Osteoblast (primary cell): ENCODE data around the gene RPS19BP1. TPM values are rescaled to one million over a fixed set of nuclear protein-coding genes. Genes with fewer than 3 reads are reported as not detected.
"Not testable (repeated sequence)": the region's sequence is repeated elsewhere in the genome, so short reads cannot be mapped to it uniquely, and the experiment has no call there.

Experiments
- DNase-seq: peaks from one replicate; pipeline ENCODE4 v3.0.0; 2011; ENCODE audit warnings: low spot score, mixed read lengths; ENCODE audit not compliant: insufficient read length; ENCODE audit errors: missing footprints
- H2AFZ ChIP-seq: 2 replicates; pipeline ENCODE4 v1.6.0; 2011; ENCODE audit warnings: mild to moderate bottlenecking, low read length
- H3K27ac ChIP-seq: 2 replicates; pipeline ENCODE4 v1.5.1; 2011; ENCODE audit warnings: mild to moderate bottlenecking, low read depth, low read length, moderate library complexity
- H3K27me3 ChIP-seq: 2 replicates; pipeline ENCODE4 v1.6.0; 2012; ENCODE audit warnings: mild to moderate bottlenecking, control low read depth, inconsistent platforms, low read length, moderate library complexity; ENCODE audit not compliant: insufficient read depth
- H3K36me3 ChIP-seq: 2 replicates; pipeline ENCODE4 v1.5.1; 2011; ENCODE audit warnings: mild to moderate bottlenecking, low read length, control low read depth, moderate library complexity; ENCODE audit not compliant: insufficient read depth
- H3K4me1 ChIP-seq: 2 replicates; pipeline ENCODE4 v1.5.1; 2011; ENCODE audit warnings: mild to moderate bottlenecking, low read length, control low read depth, moderate library complexity; ENCODE audit not compliant: insufficient read depth
- H3K4me2 ChIP-seq: 2 replicates; pipeline ENCODE4 v1.6.0; 2011; ENCODE audit warnings: mild to moderate bottlenecking, low read length; ENCODE audit not compliant: insufficient read depth
- H3K4me3 ChIP-seq: fragments of 200-600 bp; sonication (generic); 3 replicates; pipeline ENCODE4 v1.5.1; 2012; ENCODE audit warnings: mild to moderate bottlenecking, low read length, inconsistent platforms; ENCODE audit not compliant: insufficient read depth
- H3K79me2 ChIP-seq: 2 replicates; pipeline ENCODE4 v1.6.0; 2012; ENCODE audit warnings: mild to moderate bottlenecking, low read length, control low read depth, inconsistent platforms; ENCODE audit not compliant: insufficient read depth
- H3K9me3 ChIP-seq: 2 replicates; pipeline ENCODE4 v1.5.1; 2011; ENCODE audit warnings: low read depth, low read length, control low read depth
- H4K20me1 ChIP-seq: 2 replicates; pipeline ENCODE4 v1.6.0; 2012; ENCODE audit warnings: mild to moderate bottlenecking, low read length, control low read depth; ENCODE audit not compliant: insufficient read depth
- total RNA-seq: library from RNA; depleted of rRNA; stranded (reverse); fragments of >200 nt; gene quantifications from 2 replicates; pipeline ENCODE4 v1.2.3, GENCODE V29; 2012
- TF ChIP-seq, protein P1 (sequence below): IDR thresholded peaks from 2 replicates; pipeline ENCODE4 v1.5.1; 2011; ENCODE audit warnings: mild to moderate bottlenecking, low read depth, low read length, moderate library complexity; ENCODE audit errors: extremely low read depth

RPS19BP1 gene
- total RNA-seq, 1 donor = 34.7 TPM

DNA sequence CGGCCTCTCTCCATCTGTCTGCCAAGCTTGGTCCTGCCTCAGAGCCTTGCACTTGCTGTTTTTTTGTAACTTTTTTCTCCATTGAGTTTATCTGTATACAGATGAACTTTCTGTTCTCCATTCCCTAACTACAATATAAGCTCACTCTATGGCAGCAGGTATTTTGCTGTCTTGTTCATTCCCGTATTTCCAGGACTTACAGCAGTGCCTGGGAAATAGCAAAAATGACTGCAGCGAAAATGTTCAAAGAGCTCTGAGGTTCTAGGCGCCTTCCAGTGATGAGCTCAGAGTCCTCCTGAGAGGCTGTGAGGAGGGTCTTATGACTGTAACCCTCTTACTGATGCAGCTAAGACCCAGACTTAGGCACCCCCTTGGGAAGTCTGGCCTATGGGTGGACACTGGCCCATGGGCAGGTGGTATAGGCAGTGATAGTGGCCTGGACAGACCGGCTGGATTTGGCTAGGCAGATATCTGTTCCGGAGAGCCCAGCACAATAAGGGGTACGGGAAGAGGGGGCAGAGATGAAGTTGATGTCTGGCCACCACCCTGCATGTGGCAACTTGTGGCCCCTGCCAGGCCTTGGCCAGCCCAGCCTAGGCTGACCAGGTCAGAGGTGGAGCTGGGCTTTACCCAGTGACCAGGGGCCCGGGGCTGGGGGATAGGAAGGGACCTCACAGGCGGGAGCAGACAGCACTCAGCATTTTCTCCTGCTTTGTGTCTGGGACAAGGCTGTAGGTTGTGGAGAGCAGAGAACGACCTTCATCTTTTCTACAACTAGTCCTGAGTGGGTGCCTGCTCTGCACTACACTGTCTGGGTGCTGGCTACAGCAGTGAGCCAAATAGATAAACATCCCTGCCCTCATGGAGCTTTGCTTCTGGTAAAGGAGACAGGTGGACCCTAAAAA lies 7.5 kb downstream of the RPS19BP1 start:
- TF ChIP-seq, protein P1, sequence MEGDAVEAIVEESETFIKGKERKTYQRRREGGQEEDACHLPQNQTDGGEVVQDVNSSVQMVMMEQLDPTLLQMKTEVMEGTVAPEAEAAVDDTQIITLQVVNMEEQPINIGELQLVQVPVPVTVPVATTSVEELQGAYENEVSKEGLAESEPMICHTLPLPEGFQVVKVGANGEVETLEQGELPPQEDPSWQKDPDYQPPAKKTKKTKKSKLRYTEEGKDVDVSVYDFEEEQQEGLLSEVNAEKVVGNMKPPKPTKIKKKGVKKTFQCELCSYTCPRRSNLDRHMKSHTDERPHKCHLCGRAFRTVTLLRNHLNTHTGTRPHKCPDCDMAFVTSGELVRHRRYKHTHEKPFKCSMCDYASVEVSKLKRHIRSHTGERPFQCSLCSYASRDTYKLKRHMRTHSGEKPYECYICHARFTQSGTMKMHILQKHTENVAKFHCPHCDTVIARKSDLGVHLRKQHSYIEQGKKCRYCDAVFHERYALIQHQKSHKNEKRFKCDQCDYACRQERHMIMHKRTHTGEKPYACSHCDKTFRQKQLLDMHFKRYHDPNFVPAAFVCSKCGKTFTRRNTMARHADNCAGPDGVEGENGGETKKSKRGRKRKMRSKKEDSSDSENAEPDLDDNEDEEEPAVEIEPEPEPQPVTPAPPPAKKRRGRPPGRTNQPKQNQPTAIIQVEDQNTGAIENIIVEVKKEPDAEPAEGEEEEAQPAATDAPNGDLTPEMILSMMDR = no peak
- peaks cover 20% of the 10 kb centered on the region for H3K4me1 ChIP-seq
- peak; percentile 82 for DNase-seq
- no peak overlapping the region for H3K4me2 ChIP-seq
- H2AFZ ChIP-seq = no peak overlapping the region
- H3K27me3 ChIP-seq = no peaks in the 10 kb centered on the region
- no peaks in the 10 kb centered on the region for H3K9me3 ChIP-seq
- no peak overlapping the region for H3K27ac ChIP-seq
- H4K20me1 ChIP-seq = peaks cover 75% of the 10 kb centered on the region
- H3K36me3 ChIP-seq = peaks cover 61% of the 10 kb centered on the region
- H3K4me3 ChIP-seq = no peak overlapping the region
- H3K79me2 ChIP-seq = peaks cover 57% of the 10 kb centered on the region

DNA sequence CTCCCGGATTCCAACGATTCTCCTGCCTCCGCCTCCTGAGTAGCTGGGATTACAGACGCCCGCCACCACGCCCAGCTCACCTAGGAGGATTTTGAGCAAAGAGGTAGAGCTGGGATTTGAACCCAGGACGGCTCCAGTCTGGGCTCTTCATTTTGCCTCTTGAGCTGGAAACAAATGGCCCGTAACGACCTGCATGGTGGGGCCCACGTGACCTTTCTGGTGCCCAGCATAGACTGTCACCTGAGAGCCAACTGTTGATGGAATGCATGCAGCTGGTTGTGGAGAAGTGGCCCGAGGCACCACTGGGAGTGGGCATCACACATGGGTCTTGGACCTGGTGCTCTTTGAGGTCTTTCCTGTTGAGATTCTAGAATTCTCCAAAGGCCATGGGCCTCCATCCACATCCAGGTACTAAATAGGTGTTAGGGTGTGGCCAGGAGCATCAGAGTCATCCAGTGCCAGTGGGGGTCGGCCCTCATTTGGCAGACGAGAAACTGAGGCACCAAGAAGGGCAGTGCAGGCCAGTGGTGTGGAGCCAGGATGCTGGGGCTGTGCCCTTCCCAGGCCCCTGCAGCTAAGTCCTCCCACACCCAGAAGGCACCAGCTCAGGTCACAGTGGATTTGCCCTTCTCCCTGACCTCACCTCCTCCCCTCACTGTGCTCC lies 8.3 kb downstream of the RPS19BP1 start:
- H3K36me3 ChIP-seq = peaks cover 54% of the 10 kb centered on the region
- H3K27me3 ChIP-seq = no peaks in the 10 kb centered on the region
- no peak overlapping the region for H3K27ac ChIP-seq
- no peak overlapping the region for H2AFZ ChIP-seq
- H3K4me1 ChIP-seq = peaks cover 20% of the 10 kb centered on the region
- peaks cover 49% of the 10 kb centered on the region for H3K79me2 ChIP-seq
- peak; percentile 30 for DNase-seq
- TF ChIP-seq, protein P1 = no peak
- no peak overlapping the region for H3K4me2 ChIP-seq
- no peak overlapping the region for H3K4me3 ChIP-seq
- no peaks in the 10 kb centered on the region for H3K9me3 ChIP-seq
- H4K20me1 ChIP-seq = peaks cover 67% of the 10 kb centered on the region

DNA sequence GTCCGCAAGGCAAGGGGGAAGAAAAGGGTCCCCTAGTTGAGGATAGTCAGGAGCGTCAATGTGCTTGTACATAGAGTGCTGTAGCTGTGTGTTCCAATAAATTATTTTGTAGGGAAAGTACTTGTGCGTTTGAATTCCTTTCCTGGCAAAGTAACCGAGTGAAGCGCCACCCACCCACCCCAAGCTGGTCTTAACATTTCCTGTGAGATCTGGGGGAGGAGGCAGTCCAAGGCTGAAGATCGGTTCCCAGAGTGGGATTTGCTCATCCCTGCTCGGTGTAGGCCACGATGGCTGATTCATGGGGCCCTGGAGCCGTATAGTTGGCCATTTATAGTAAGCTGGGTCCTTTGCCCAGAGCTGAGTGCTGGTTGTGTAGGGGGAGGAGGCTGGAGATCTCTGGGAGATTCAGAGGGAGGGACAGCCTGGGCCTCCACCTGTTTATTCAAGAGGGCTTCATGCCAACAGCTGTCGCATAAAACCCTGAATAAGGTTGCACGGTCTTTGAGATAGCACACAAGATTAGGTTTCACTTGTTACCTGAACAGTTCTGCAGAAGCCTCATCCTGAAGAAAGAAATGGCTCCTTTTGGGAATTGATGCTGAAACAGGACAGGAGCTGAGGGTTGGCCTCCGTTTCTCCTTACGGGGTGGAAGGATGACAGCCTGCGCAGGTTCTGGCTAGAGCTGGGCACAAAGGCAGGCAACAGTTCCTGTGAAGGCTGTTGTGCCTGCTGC lies 9.8 kb downstream of the RPS19BP1 start:
- Histone ChIP-seq H3K36me3 (peaks cover 41% of the 10 kb centered on the region), H3K9me3 (no peaks in the 10 kb centered on the region), H3K4me1 (peaks cover 32% of the 10 kb centered on the region), H3K27me3 (no peaks in the 10 kb centered on the region), H3K27ac (peak overlapping the region; percentile 66), H2AFZ (no peak overlapping the region), H3K4me3 (peak overlapping the region; percentile 97), H3K79me2 (peaks cover 45% of the 10 kb centered on the region), H4K20me1 (peaks cover 53% of the 10 kb centered on the region), H3K4me2 (peak overlapping the region; percentile 98)
- peak; percentile 92 for DNase-seq
- TF ChIP-seq, protein P1 = no peak

DNA sequence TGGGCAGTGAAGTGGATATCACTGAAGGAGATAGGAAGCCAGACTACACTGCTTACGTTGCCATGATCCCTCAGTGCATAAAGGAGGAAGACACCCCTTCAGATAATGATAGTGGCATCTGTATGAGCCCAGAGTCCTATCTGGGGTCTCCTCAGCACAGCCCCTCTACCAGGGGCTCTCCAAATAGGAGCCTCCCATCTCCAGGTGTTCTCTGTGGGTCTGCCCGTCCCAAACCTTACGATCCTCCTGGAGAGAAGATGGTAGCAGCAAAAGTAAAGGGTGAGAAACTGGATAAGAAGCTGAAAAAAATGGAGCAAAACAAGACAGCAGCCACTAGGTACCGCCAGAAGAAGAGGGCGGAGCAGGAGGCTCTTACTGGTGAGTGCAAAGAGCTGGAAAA lies 10.5 kb downstream of the RPS19BP1 start:
- H2AFZ ChIP-seq, DNase-seq, H3K27me3 ChIP-seq, H3K9me3 ChIP-seq: not testable (repeated sequence)
- Histone ChIP-seq H3K27ac (peak overlapping the region; percentile 98), H3K36me3 (peaks cover 35% of the 10 kb centered on the region), H3K4me1 (peaks cover 32% of the 10 kb centered on the region), H3K79me2 (peaks cover 46% of the 10 kb centered on the region), H3K4me3 (peak overlapping the region; percentile 97), H4K20me1 (peaks cover 47% of the 10 kb centered on the region), H3K4me2 (peak overlapping the region; percentile 98)

DNA sequence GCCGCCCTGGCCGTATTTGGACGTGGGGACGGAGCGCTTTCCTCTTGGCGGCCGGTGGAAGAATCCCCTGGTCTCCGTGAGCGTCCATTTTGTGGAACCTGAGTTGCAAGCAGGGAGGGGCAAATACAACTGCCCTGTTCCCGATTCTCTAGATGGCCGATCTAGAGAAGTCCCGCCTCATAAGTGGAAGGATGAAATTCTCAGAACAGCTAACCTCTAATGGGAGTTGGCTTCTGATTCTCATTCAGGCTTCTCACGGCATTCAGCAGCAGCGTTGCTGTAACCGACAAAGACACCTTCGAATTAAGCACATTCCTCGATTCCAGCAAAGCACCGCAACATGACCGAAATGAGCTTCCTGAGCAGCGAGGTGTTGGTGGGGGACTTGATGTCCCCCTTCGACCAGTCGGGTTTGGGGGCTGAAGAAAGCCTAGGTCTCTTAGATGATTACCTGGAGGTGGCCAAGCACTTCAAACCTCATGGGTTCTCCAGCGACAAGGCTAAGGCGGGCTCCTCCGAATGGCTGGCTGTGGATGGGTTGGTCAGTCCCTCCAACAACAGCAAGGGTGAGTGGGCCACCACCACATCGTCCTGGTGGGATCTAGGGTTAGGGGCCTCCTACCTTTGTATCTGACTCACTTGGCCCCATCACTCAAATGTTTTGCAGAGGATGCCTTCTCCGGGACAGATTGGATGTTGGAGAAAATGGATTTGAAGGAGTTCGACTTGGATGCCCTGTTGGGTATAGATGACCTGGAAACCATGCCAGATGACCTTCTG lies 11.3 kb downstream of the RPS19BP1 start:
- H3K4me3 ChIP-seq = peak overlapping the region; percentile 97
- peak; percentile 17 for DNase-seq
- H3K4me1 ChIP-seq = peaks cover 32% of the 10 kb centered on the region
- H3K27ac ChIP-seq = peak overlapping the region; percentile 98
- peaks cover 44% of the 10 kb centered on the region for H4K20me1 ChIP-seq
- H3K4me2 ChIP-seq = peak overlapping the region; percentile 98
- not testable (repeated sequence) for H3K27me3 ChIP-seq, H2AFZ ChIP-seq, H3K9me3 ChIP-seq
- H3K36me3 ChIP-seq = peaks cover 42% of the 10 kb centered on the region
- H3K79me2 ChIP-seq = peaks cover 50% of the 10 kb centered on the region
